Esophagus muscularis mucosa (tissue), 4 donors: ENCODE results near the gene ATP2A3. TPM values are rescaled to one million over a fixed set of nuclear protein-coding genes. Genes with fewer than 3 reads are reported as not detected.

Experiments used
- DNase-seq: peaks from one replicate; pipeline ENCODE4 v3.0.0-alpha.2; 2017; ENCODE audit errors: extremely low spot score
- H3K27ac ChIP-seq, 4 donors: fragments of 200-600 bp; sonication (generic); replicated peaks in 1 of 4; 1 replicate in 3 of 4; 2 replicates in 1 of 4; pipeline ENCODE4 v1.5.1; 2016 to 2019; ENCODE audit warnings: mild to moderate bottlenecking in 1 of 4
- H3K27me3 ChIP-seq, 4 donors: fragments of 200-600 bp; sonication (generic); one replicate each; pipeline versions ENCODE4 v1.5.1 to v1.6.0; 2016 to 2019
- H3K36me3 ChIP-seq, 4 donors: fragments of 200-600 bp; sonication (generic); one replicate each; pipeline ENCODE4 v1.5.1; 2016 to 2019
- H3K4me1 ChIP-seq, 4 donors: fragments of 200-600 bp; sonication (generic); one replicate each; pipeline ENCODE4 v1.5.1; 2016 to 2019
- H3K4me3 ChIP-seq, 4 donors: fragments of 200-600 bp; sonication (generic); 1 replicate in 2 of 4; 2 replicates in 2 of 4; pipeline ENCODE4 v1.5.1; 2016 to 2019; ENCODE audit warnings: mild to moderate bottlenecking in 4 of 4, moderate library complexity in 1 of 4
- H3K9me3 ChIP-seq, 4 donors: fragments of 200-600 bp; sonication (generic); 1 replicate in 3 of 4; 2 replicates in 1 of 4; pipeline ENCODE4 v1.5.1; 2016 to 2019
- CTCF ChIP-seq, 3 experiments: fragments of 200-600 bp in 2 of 3; fragments of 450-650 bp in 1 of 3; sonication (generic) in 2 of 3; IDR thresholded peaks; one replicate each; pipeline ENCODE4 v1.5.1; 2017 to 2019; ENCODE audit warnings: antibody characterized with exemption in 3 of 3, mild to moderate bottlenecking in 2 of 3, moderate library complexity in 1 of 3
- EP300 ChIP-seq: sonication (generic); formaldehyde crosslinking; IDR thresholded peaks from one replicate; pipeline ENCODE4 v1.6.1; 2017; ENCODE audit warnings: antibody characterized with exemption
- POLR2A ChIP-seq: fragments of 450-650 bp; IDR thresholded peaks from one replicate; pipeline ENCODE4 v1.6.1; 2017; ENCODE audit warnings: antibody characterized with exemption, moderate library complexity, mild to moderate bottlenecking, low read depth
- POLR2AphosphoS5 ChIP-seq, 2 donors: sonication (generic); formaldehyde crosslinking; IDR thresholded peaks; one replicate each; pipeline ENCODE4 v1.6.1; 2017; ENCODE audit warnings: antibody characterized with exemption in 2 of 2
- WGBS: methylation state at CpG from one replicate; pipeline ENCODE4 v1.1.5; 2018; 5-methylcytosine and 5-hydroxymethylcytosine counted together
- intact Hi-C: fragments of 100-400 bp; cut with DNase I; formaldehyde crosslinking; loops from one replicate; pipeline ENCODE4 v1.15.1; 2023
- total RNA-seq, 4 donors: library from RNA; depleted of rRNA; stranded (reverse); fragments of >200 nt; gene quantifications; one replicate each; pipeline versions ENCODE4 v1.1.0 to v1.2.1, GENCODE V29; 2016

ATP2A3 gene
- total RNA-seq, 4 donors from 2014 or later = 17.9 to 35.4 (median 24.8) TPM

- TF ChIP-seq EP300 (no peak), POLR2A (no peak), CTCF (IDR thresholded peaks at IDR 0.05) (no peak), POLR2AphosphoS5 (IDR thresholded peaks at IDR 0.05) (no peak)
- H3K36me3 ChIP-seq = peaks cover 6 to 65% (median 41%) of the 10 kb centered on the region in 4 donors
- H3K27me3 ChIP-seq = no peaks in the 10 kb centered on the region
- no peak for DNase-seq
- H3K4me3 ChIP-seq = no peak overlapping the region
- no peaks in the 10 kb centered on the region for H3K9me3 ChIP-seq
- no peak overlapping the region for H3K27ac ChIP-seq
- 97% methylated on average over 7 of the region's 7 CpGs for WGBS
- peaks cover 0 to 14% (median 3%) of the 10 kb centered on the region in 4 donors for H3K4me1 ChIP-seq
- intact Hi-C loops = no loop called here
Observed at GRCh38 chr17:3875317-3875716, 88.9 kb downstream of the ATP2A3 start.

Other genes with a start within 250 kb of the ATP2A3 start
- under 1 TPM in 2 of 4 donors, not detected in 2; 0.13 to 0.23 TPM for gene HASPIN, start 240.5 kb downstream of the ATP2A3 start, total RNA-seq
- 10 to 100 TPM; 16.1 to 29.5 (median 21.4) TPM for gene ITGAE, start 163.2 kb downstream of the ATP2A3 start, total RNA-seq
- 10 to 100 TPM; 15.0 to 33.9 (median 21.9) TPM for gene NCBP3, start 118.2 kb downstream of the ATP2A3 start, total RNA-seq
- gene CAMKK1, start 71.4 kb downstream of the ATP2A3 start, total RNA-seq = 1 to 10 TPM; 2.9 to 8.8 (median 4.4) TPM
- gene P2RX1, start 48.0 kb downstream of the ATP2A3 start, total RNA-seq = 10 to 100 TPM in 2 of 4 donors, 1 to 10 TPM in 2; 3.7 to 26.0 (median 10.2) TPM
- gene ZZEF1, start 178.6 kb upstream of the ATP2A3 start, total RNA-seq = 100 to 1,000 TPM in 1 of 4 donors, 10 to 100 TPM in 3; 57.8 to 100 (median 80.9) TPM
- gene CYB5D2, start 178.8 kb upstream of the ATP2A3 start, total RNA-seq = 10 to 100 TPM; 15.6 to 39.5 (median 24.4) TPM